ENCODE data around the gene NFIB. TPM values are rescaled to one million over a fixed set of nuclear protein-coding genes. Genes with fewer than 3 reads are reported as not detected.

Gene NFIB
- total and polyA plus RNA-seq, 2 of the 8 experiments (the other 6 are each of a cell fraction or from before 2014, with no cell fraction given): 2.6 to 13.1 TPM

GRCh38 chr9:14232111-14232510 lies 81.8 kb downstream of the NFIB start:
- Histone ChIP-seq H3K79me1 (ENCODE audit: low read depth, low read length) (no peaks in the 10 kb centered on the region), H2AFZ (ENCODE audit: low read length) (no peak overlapping the region), H3K27me3 (replicated peaks in 1 of 4; ENCODE audit: control insufficient read depth in 3 of 4, extremely low read depth in 1 of 4, insufficient read depth in 3 of 4, low read length in 3 of 4) (no peaks in the 10 kb centered on the region), H3K23me2 (ENCODE audit: low read depth, low read length) (no peaks in the 10 kb centered on the region), H3K23ac (ENCODE audit: insufficient read length) (no peak overlapping the region), H3K56ac (replicated peaks; ENCODE audit: insufficient read length, low read depth, low read length) (no peak overlapping the region), H2AK5ac (ENCODE audit: low read depth, low read length) (no peak overlapping the region), H3K4ac (replicated peaks; ENCODE audit: insufficient read length, low read depth, low read length) (no peak overlapping the region), H3K9me3 (ENCODE audit: insufficient read depth in 2 of 2, low read depth in 1 of 2, low read length in 1 of 2) (no peaks in the 10 kb centered on the region), H3K14ac (ENCODE audit: insufficient read length) (no peak overlapping the region), H3K36me3 (ENCODE audit: control insufficient read depth in 2 of 4, insufficient read depth in 4 of 4, low read length in 3 of 4) (no peaks in the 10 kb centered on the region), H2BK20ac (ENCODE audit: low read length) (peak overlapping the region; percentile 36; the same call in 1 of the 2 replicates), H4K91ac (replicated peaks; ENCODE audit: insufficient read length, low read length) (no peak overlapping the region), H2BK120ac (replicated peaks; ENCODE audit: low read depth, low read length) (no peak overlapping the region), H4K5ac (ENCODE audit: insufficient read length, low read depth, low read length) (no peak overlapping the region), H3K4me2 (ENCODE audit: insufficient read depth in 1 of 2, low read depth in 2 of 2, low read length in 2 of 2) (no peak overlapping the region), H3K79me2 (ENCODE audit: control insufficient read depth in 1 of 2, insufficient read depth in 2 of 2, low read length in 2 of 2) (no peaks in the 10 kb centered on the region), H3K4me1 (replicated peaks in 1 of 4; ENCODE audit: control insufficient read depth in 3 of 4, insufficient read depth in 4 of 4, low read length in 3 of 4) (peaks cover 0 to 7% (median under 1%) of the 10 kb centered on the region in 4 experiments; a peak in 4 of 7 replicates), H3K4me3 (ENCODE audit: extremely low read depth in 1 of 4, insufficient read depth in 2 of 4, low read depth in 3 of 4, low read length in 4 of 4) (no peak overlapping the region), H4K8ac (ENCODE audit: extremely low read depth, insufficient read depth, low read length) (no peak overlapping the region), H2BK15ac (ENCODE audit: low read length) (no peak overlapping the region), H3K18ac (ENCODE audit: extremely low read depth, low read length) (no peak overlapping the region), H4K20me1 (replicated peaks in 1 of 2; ENCODE audit: control insufficient read depth in 1 of 2, insufficient read depth in 2 of 2, low read length in 2 of 2) (no peaks in the 10 kb centered on the region), H3K27ac (ENCODE audit: low read depth, low read length) (no peak overlapping the region), H2BK12ac (ENCODE audit: low read depth, low read length) (no peak overlapping the region), H2BK5ac (ENCODE audit: low read depth, low read length) (no peak overlapping the region), H3K9ac (replicated peaks in 1 of 4; ENCODE audit: extremely low read depth in 1 of 4, low read depth in 3 of 4, low read length in 3 of 4) (no peak overlapping the region)
- no peak for FAIRE-seq
- CTCF ChIA-PET (ENCODE audit: partially characterized antibody): no interaction called here
- WGBS, 2 experiments (ENCODE audit: extremely low coverage in 1 of 2, insufficient coverage in 1 of 2, insufficient read length in 1 of 2, insufficient replicate concordance in 2 of 2, low coverage in 1 of 2, low lambda C conversion rate in 2 of 2, missing lambda C conversion rate in 1 of 2): 81 to 100% methylated on average over 2 to 8 of the region's 8 CpGs
- DNase-seq (ENCODE audit: low read depth in 1 of 2, low spot score in 2 of 2): no peak
- POLR2A ChIA-PET (ENCODE audit: partially characterized antibody): no interaction called here
- no peak for TF ChIP-seq GABPA (IDR thresholded peaks at IDR 0.05; ENCODE audit: borderline replicate concordance, insufficient read depth, low read length)
- TF ChIP-seq RBBP5 (IDR thresholded peaks at IDR 0.05; ENCODE audit: borderline replicate concordance, low read depth, low read length): no peak
- TF ChIP-seq CBX5 (IDR thresholded peaks at IDR 0.05; ENCODE audit: low read depth, low read length): no peak
- TF ChIP-seq KDM1A (IDR thresholded peaks at IDR 0.05; ENCODE audit: borderline replicate concordance, low read length): no peak
- TF ChIP-seq NANOG (IDR thresholded peaks at IDR 0.05; ENCODE audit: insufficient read depth, low read depth, low read length, poor library complexity, severe bottlenecking): no peak
- no peak for TF ChIP-seq ATF2 (IDR thresholded peaks at IDR 0.05; ENCODE audit: low read length)
- TF ChIP-seq EZH2 (IDR thresholded peaks at IDR 0.05; ENCODE audit: low read depth, low read length, severe bottlenecking): no peak
- TF ChIP-seq TEAD4 (IDR thresholded peaks at IDR 0.05; ENCODE audit: low read depth, low read length): no peak
- TF ChIP-seq CTBP2 (IDR thresholded peaks at IDR 0.05; ENCODE audit: borderline replicate concordance, insufficient read depth, insufficient read length, low read length): no peak
- no peak for TF ChIP-seq SAP30 (IDR thresholded peaks at IDR 0.05; ENCODE audit: insufficient read depth, insufficient replicate concordance, low read length)
